ENCODE data around the gene SLCO4A1.
"Not testable (repeated sequence)": the region's sequence is repeated elsewhere in the genome, so short reads cannot be mapped to it uniquely, and the experiment has no call there.

The SLCO4A1 gene

DNA sequence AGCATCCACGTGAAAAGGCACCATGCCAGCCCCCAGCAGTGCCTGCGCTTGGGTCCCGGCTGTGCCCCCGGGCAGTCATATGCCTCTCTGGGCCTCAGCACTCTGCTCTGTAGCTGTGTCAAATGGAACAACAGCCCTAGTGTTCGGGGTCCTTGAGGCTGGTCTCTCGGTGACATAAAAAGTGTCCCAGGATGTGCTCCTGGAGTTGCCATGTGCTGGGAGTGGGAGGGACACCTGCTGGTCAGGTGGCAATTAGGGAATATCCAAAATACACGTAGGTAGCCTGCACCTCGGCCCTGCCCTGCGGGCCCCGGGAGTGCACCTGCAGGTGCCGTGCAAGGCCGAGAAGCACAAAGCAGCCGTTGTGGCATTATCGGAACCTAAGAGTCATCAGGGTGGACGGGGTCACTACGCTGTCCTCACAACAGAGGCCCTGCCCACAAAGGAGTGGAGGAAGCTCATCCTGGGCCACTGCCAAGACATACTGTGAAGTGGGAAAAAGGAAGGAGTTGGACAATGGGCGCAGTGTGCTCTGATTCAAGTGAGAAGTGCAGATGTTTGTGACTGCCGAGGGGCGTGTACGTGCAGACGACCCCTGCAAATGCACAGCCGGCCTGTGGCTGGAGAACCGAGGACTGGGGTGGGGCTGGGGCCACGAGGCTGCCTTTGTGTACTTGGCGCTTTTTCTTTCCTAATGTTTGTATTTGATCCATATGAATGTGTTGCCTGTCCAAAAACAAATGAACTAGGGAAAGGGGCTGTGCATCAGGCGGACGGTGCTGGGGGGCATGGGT lies 24.6 kb downstream of the SLCO4A1 start:
- DNase-seq: no peak

DNA sequence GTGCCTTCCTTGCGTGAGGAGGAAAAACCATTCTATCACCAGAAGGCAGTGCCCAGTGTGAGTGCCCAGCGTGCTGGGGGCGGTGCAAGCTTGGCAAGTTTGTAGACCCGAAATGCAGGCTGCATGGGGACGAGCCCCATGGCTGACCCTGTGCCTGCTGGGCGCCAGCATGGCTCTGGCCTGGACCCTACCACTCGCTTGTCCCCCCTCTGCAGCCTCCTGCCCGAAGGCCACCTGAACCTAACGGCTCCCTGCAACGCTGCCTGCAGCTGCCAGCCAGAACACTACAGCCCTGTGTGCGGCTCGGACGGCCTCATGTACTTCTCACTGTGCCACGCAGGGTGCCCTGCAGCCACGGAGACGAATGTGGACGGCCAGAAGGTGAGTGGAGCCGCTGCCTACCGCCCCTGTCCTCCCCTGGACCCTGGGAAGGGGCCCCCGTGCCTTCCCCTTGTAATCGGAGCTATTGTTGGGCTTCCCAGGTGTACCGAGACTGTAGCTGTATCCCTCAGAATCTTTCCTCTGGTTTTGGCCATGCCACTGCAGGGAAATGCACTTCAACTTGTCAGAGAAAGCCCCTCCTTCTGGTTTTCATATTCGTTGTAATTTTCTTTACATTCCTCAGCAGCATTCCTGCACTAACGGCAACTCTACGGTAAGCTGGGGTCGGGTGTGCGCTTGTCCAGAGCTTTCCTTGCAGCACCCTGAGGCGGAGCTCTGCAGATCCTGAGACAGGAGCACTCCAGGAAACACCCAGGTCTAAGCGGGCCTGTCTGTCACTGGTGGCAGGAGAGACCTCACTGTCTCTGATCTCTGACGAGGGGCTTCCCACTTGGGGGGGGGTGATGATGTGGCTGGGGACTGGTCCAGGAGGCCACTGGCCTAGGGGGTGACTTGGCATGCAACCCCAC lies 25.5 kb downstream of the SLCO4A1 start:
- DNase-seq: no peak

DNA sequence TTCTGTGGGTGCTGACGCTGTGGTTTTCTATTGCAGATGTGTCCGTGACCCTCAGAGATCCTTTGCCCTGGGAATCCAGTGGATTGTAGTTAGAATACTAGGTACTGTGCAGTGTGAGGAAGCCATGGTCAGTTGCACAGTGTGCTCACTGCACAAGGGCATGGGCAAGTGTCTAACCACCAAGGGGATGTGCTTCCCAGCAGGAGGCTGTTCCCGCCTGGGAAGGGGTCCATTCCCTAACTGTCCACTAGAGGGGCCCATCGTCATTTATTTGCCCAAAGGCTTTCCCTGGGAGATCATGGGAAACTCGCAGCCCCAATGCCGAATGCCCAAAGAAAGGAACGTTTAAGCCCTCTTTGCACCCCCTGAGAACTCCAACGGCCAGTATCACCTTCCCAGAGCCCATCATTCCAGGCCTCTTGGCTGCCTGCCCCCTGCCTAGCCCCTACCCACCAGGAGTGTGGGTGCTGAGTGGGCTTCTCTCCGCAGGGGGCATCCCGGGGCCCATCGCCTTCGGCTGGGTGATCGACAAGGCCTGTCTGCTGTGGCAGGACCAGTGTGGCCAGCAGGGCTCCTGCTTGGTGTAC lies 26.2 kb downstream of the SLCO4A1 start:
- DNase-seq: no peak

DNA sequence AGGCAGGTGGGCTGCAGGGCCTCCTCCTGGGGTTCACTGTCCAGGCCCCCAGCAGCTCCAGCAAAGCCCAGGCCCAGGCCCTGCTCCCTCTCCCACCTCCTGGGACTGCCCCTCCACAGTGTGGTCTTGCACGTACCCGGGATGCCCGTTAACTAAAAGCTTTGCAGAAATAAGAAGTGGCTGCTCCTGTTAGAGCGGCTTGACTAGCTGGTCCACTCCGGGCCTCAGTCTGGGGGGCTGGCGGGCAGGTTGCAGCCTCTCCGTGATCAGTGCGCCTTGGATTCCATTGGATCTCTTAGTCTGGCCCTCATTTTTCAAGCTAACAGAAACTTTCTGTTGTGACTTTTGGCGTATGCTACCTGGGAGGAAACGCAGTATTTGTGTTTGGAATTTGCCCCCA lies 26.9 kb downstream of the SLCO4A1 start:
- DNase-seq: no peak

DNA sequence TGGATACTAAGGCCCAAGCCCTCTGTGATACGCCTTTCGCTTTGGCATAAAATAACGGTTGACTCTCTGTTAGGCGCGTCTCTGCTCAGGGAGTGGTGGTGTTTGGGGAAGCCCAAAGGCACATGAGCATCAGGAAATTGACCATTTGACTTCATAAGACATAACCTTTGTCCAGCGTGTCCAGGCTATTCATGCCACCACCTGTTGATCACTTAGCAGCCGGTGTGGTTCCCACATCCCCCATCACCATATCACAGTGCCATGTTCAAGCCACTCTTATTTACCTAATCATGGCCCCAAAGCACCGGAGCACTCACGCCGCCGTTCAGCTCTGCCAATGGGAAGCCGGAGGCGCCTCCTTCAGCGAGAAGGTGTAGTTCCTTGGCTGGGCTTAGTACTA lies 27.9 kb downstream of the SLCO4A1 start:
- no peak for DNase-seq

DNA sequence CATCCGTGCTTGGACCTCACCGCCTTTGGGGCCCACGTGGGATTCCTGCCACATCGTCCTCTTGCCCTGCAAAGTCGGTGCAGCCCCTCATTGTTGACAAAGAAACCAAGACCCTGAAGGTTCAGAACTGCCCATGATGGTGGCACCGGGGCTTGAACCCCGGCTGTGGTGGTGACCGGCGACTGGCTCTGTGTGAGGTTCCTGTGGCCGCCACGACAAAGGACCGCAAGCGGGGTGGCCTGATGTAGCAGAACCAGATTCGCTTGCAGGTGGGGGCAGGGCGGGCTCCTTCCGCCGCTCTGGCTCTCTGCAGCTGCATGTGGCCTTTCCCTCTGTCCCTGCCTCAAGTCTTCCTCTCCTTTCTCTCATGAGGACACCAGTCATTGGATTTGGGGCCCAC lies 28.7 kb downstream of the SLCO4A1 start:
- DNase-seq: no peak

DNA sequence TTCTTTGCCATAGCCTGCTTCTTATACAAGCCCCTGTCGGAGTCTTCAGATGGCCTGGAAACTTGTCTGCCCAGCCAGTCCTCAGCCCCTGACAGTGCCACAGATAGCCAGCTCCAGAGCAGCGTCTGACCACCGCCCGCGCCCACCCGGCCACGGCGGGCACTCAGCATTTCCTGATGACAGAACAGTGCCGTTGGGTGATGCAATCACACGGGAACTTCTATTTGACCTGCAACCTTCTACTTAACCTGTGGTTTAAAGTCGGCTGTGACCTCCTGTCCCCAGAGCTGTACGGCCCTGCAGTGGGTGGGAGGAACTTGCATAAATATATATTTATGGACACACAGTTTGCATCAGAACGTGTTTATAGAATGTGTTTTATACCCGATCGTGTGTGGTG lies 29.5 kb downstream of the SLCO4A1 start:
- DNase-seq: no peak

DNA sequence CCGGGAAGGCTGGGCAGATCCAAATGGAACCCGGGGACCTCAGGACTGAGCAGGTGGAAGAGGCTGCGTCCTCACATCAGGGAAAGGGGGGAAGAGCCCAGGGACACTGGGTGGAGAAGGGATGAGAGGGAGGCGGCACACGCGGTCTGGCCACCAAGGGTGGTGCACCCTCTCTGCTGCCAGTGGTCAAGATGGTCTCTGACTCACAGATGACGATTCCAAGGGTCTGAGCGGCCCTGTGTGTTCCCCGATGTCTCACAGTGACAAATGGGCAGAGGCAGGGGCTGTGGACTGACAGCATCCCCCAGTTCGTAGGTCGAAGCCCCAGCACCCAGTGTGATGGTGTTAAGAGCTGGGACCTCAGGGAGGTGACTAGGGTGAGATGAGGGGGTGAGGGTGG lies 32.1 kb downstream of the SLCO4A1 start:
- no peak for DNase-seq

DNA sequence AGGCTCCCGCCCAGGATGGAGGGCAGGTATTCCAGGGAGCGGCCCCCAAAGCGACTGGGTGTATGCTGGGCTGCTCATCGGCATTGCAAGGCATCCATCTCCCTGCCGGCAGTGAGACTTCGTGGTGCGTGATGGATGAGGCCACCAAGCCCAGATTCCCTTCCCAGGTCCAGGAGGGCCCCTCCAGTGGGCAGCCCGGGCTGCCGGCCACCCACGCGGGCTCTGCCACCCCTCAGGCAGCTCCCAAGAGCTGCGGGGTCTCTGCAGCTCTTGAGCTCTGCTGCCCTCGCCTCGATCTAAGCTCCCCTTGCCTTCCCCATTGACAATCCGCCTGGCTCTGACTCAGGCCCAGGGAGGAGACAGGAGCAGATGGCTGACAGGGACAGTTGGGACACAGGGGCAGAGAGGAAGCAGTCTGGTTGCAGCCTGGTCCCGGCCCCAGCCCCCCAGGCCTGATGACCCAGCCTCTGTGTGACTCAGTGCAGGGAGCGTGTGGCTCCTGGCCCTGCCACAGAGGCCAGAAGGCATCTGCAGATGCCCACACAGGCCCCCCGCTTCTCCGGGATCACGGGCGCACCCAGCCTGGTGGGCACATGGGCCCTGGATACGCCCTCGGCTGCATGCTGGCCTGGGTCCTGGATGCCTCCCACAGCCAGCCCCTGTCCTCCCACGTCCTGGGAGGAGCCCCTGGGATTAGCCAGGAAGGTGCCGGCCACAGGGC lies 33.0 kb downstream of the SLCO4A1 start:
- no peak for DNase-seq

DNA sequence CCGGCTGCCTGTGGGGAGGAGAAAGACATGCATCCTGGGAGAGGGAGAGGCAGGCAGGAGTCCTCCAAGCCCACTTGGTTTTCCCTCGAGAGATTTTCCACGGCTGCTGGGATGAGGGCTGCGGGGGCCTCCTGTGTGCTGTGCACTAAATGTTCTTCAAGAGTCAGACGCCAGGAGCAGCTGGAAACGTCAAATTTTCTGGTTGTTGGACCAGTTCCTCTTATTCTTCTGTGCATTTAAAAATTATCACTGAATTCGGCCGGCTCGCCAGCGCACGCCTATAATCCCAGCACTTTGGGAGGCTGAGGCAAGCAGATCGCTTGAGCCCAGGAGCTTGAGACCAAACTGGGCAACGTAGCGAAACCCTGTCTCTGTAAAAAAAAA lies 33.6 kb downstream of the SLCO4A1 start:
- DNase-seq: no peak

DNA sequence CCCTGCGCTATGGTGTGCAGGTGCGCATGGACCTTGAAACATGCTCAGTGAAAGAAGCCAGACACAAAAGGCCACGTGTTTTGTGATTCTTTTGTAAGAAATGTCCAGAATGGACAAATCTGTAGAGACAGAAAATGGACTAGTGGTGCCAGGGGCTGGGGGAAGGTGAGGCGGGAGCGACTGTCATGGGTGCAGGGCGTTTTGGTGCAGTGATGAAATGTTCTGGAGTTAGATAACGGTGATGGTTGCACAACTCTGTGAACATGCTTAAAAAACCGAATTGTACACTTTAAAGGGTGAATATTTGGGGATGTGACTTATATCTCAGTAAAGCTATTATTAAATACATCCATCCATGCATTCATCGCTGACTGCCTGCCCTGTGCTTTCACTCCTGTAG lies 34.7 kb downstream of the SLCO4A1 start:
- DNase-seq: no peak

DNA sequence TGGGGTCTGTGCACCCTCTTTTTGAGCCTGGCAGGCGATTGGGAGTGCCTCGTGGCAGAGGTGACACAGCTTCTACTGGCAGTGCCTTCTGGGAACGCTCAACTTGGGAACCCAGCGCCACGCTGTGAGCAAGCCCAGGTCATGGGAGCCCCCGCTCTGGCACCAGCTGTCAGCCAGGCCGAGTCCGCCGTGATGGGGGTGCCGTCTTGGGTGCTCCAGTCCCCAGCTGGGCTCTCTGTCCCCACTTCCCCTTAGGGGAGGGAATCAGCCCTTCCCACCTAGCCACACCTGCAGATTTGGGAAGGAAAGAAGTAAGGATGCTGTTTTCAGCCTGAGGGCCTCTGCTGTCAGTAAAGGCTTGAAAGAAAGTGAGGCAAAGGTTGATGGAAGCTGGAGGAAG lies 35.4 kb downstream of the SLCO4A1 start:
- DNase-seq: no peak

DNA sequence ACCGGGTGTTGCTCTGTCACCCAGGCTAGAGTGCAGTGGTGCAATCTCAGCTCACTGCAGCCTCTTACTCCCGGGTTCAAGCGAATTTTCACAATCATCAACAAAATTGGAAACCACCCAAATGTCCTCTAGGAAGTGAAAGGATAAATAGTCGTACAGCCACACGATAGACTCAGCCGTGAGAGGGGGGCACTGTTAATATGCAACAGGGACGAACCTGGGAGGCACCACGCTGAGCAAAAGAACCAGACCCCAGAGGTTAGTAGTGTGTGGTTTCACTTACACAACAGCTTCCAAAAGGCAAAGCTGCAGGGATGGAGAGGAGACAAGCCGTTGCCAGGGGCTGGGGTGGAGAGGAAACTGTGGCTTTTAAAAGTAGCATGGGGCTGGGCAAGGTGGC lies 36.2 kb downstream of the SLCO4A1 start:
- no peak for DNase-seq

DNA sequence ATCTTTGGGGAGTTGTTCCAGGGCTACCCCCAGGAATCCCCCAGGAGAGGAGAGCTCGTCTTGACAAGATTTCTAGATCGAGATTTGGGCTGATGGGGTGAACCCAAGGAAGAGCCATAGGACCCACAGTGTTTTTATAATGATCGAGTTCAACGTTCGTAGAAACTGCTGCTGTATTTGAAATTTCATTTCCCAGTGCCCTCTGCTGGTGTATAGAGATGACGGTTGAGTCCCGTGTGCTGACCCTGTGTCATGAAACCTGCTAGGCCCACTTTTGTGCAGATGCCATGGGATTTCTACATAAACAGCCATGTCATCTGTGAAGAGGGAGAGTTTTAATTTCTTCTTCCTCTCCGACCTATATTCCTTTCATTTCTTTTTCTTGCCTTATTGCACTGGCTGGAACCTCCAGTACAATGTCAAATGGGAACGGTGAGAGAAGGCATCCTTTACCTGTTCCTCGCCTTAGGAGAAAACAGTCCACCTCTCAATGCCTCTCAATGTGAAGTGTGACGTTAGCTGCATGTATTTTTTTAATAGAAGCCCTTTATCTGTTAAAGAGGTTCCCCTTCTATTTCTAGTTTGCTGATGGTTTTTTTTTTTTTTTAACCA lies 37.8 kb downstream of the SLCO4A1 start:
- DNase-seq: no peak

DNA sequence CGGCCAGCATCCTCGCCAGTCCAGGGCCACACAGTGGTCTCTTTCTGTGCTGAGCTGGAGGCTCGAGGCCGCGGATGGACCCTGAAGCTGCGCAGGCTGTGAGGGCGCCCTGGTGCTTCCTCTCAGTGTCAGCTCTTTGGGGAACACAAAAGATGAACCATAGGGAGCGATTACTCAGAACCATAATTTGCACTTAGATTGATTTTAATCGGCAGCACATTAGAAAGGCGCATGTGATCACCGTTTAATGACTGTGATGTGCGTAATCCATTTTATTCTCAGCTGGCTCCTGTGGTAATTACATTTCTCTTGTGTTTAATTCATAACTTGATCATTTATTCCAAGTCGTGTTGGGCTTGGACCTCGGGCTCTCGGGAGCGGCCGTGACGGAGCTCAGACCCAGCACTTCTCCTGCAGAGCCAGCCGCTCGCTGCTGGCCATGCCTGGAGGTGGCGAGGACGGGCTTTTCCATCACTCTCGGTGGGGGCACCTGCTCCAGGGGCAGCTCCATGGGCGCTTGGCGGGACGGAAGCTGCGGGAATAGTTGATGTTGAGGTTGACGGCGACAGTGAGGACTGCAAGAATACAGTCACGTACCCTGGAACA lies 40.7 kb downstream of the SLCO4A1 start:
- no peak for DNase-seq

DNA sequence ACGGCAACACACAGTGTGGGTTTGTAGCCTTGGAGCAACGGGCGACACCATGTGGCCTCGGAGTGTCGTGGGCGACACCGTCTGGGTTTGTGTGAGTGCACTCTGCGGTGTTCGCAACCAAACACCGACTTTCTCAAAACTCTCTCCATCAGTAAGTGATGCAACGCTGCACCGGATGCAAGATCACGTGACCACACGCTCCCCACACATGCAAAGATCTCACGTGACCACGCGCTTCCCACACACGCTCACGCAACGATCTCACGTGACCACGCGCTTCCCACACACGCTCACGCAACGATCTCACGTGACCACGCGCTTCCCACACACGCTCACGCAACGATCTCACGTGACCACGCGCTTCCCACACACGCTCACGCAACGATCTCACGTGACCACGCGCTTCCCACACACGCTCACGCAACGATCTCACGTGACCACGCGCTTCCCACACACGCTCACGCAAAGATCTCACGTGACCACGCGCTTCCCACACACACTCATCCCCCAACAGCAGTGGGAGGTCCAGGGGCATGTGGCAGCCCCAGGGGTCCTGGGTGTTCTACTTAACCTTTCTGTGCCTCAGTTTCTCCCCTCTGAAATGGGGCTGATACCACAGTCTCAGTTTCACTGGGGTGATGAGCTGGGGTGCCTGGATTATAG lies 41.5 kb downstream of the SLCO4A1 start:
- not testable (repeated sequence) for DNase-seq

DNA sequence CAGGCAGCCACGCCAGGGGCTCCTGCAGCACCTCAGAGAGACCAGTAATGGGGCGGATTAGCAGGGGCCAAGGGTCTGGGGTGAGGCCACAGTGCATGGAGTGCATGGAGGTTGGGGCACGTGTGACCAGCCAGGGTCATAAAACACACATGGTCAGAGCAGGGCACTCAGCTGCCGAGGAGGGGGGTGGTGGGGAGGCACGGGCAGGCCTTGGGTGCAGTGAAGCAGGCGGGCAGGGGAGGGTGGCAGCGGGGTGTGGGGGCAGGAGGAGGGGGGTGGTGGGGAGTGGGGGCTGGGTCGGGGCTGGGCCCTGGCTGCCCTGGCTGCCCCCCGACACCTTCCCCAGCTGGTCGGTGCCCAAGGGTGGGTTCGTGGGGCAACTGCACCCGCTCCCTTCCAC lies 42.7 kb downstream of the SLCO4A1 start:
- DNase-seq: no peak

DNA sequence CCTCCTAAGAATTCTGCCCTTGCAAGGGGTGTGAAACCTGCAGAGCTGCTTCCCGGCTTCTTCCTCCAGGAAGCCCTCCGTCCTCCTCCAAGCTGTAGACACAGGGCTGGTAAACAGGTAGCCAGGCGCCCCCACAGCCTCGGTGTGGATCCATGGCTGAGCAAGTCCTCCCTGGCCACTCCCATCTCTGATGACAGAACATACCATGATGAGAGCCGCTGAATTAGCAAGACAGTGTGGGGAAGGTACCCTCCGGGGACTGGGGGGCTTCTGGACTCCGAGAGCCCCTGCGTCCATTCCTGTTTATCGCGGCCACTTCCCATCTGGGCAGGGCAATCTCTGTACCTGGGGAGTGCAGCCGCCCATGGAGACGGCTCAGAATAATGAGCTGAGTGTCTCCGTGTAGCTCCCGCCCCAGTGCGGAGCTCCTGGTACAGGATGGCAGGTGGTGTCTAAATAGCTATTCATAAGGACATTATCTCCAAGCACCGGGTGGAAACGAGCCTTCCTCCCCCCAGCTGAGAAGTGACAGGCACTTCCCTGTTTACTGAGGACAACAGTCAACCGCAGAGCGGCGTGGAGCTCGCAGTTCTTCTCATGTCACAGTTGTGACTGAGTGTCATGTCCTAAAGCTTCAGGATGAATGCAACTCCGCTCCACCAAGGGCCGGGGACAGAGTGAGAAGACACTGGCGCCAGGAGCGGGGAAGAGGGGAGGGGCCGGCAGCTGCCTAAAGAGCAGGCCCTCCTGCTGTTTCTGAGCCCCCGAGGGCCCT lies 43.7 kb downstream of the SLCO4A1 start:
- DNase-seq: no peak

DNA sequence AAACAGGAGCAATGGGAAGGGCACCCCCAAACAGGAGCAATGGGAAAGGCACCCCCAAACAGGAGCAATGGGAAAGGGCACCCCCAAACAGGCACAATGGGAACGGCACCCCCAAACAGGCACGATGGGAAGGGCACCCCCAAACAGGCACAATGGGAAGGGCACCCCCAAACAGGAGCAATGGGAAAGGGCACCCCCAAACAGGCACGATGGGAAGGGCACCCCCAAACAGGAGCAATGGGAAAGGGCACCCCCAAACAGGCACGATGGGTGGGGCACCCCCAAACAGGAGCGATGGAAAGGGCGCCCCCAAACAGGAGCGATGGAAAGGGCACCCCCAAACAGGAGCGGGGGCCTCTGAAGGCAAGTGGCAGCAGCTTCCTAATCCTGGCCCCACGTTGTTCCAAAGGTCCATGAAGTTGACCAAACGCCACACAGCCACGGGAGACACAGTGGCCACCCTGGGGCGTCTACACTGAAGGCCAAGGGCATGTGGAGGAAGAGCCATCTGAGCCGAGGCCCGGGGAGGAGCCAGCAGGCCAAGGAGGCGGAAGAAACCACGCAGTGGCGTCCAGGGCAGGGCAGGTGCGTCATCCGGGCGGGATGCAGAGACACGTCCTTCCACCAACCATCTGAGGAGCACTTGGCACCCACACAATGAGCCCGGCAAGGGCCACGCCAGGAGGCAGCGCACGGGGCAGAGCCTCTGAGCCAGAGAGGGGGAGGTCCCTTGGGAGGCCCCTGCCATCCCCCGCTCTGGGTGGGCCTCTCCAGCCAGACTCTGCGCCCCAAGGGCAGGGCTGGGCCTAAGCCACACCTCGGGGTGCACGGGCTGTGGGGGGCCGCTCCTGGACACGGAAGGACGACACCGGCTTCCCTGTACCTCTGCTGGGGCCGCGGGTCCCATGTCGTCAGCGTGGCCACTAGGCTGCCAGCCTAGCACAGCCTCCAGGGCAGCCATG lies 44.8 kb downstream of the SLCO4A1 start:
- no peak for DNase-seq

DNA sequence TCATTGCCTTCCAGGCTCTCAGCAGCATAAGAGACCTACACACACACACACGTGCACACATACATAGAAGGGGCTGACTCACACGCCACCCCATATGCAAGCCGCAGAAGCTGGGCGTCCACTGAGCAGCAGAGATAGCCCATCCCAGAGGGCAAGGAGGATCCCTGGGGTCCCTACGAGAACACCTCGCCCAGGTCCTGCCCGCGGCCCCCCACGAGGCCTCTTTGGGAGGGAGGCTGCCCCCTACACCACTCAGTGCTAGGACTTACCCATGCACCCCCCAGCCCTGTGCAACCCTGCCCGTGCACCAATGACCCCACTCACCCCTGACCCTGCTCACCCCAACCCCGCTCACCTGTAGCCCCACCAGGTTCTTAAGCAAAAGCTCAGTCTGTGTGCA lies 45.8 kb downstream of the SLCO4A1 start:
- no peak for DNase-seq
